A549 treated with RU486 at 1 μM for 4 hours (cell line): Measurements from ENCODE around the gene CPS1. TPM values are rescaled to one million over a fixed set of nuclear protein-coding genes. Genes with fewer than 3 reads are reported as not detected.

ENCODE experiments used
- total RNA-seq: library from RNA; stranded (reverse); fragments of 200-300 nt; extraction: Qiagen RNA extraction; gene quantifications from 5 replicates; pipeline ENCODE4 v1.2.3, GENCODE V29; 2022; ENCODE audit warnings: low read depth

The CPS1 gene
- total RNA-seq = 5.1 to 7.6 TPM (median 7.1 TPM) in 5 replicates

DNA sequence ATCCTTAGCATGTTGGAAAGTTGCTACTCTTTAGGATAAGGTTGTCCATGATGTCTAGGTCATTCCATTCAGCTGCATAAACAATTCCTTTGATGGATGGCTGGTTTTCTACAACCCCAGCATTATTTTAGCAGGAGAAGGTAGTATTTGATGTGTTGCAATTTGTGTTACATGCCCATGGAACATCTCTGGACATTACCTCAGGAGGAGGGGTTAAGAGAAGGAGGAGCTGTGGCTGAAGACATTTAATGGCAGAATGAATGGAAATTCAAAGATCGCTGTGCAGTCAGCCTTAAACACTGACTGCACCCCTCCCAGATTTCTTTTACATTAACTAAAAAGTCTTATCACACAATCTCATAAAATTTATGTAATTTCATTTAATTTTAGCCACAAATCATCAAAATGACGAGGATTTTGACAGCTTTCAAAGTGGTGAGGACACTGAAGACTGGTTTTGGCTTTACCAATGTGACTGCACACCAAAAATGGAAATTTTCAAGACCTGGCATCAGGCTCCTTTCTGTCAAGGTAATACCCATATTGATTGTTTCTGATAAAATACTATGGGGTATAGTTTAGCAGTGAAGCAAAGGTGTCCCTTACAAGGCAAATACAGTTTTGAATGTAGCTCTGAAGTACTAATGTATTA lies at the start of gene CPS1:
CPS1 (plus strand) TSS at position 271 of the 652 bp plus-strand sequence; CDS start at position 406, 135 bp downstream.

Other genes with a start within 250 kb of the CPS1 start
- gene MYL1, start 241.4 kb upstream of the CPS1 start, total RNA-seq = not detected in 5 replicates
- gene LANCL1, start 79.8 kb upstream of the CPS1 start, total RNA-seq = 16.0 to 26.9 TPM (median 25.8 TPM) in 5 replicates